ENCODE data around the gene HOXB9.

HOXB9 gene

GRCh38 chr17:48642059-48642842 lies 16.1 kb upstream of the HOXB9 start:
- POLR2A ChIA-PET: no interaction called here
- DNase-seq (ENCODE audit: extremely low spot score): no peak
- TF ChIP-seq SP1 (IDR thresholded peaks at IDR 0.05): no peak
- TF ChIP-seq ZNF384 (IDR thresholded peaks at IDR 0.05): no peak
- TF ChIP-seq SUZ12 (IDR thresholded peaks at IDR 0.05): no peak
- no peak for TF ChIP-seq LEF1 (IDR thresholded peaks at IDR 0.05; ENCODE audit: borderline replicate concordance)
- no peak for TF ChIP-seq TARDBP (IDR thresholded peaks at IDR 0.05)
- no peak for TF ChIP-seq CTBP1 (IDR thresholded peaks at IDR 0.05; ENCODE audit: borderline replicate concordance)
- TF ChIP-seq L3MBTL2 (conservative IDR thresholded peaks at IDR 0.05): no peak
- no peak for TF ChIP-seq HDGF (IDR thresholded peaks at IDR 0.05; ENCODE audit: borderline replicate concordance)
- no peak for TF ChIP-seq NFRKB (IDR thresholded peaks at IDR 0.05)
- CTCF ChIA-PET: no interaction called here

GRCh38 chr17:48641541-48642058 lies 15.4 kb upstream of the HOXB9 start:
- CTCF ChIA-PET: no interaction called here
- no peak for DNase-seq (ENCODE audit: extremely low spot score)
- TF ChIP-seq L3MBTL2 (conservative IDR thresholded peaks at IDR 0.05): no peak
- no peak for TF ChIP-seq ZNF384 (IDR thresholded peaks at IDR 0.05)
- no peak for TF ChIP-seq CTBP1 (IDR thresholded peaks at IDR 0.05; ENCODE audit: borderline replicate concordance)
- no peak for TF ChIP-seq FOXM1 (IDR thresholded peaks at IDR 0.05; ENCODE audit: borderline replicate concordance)
- no peak for TF ChIP-seq FOXK2 (IDR thresholded peaks at IDR 0.05)
- POLR2A ChIA-PET: interaction anchor here (2.3 kb wide), 1 partner anchor 16 kb away, joined by 17 read pairs; the partner anchor contains the start of gene HOXB9

- no peak for TF ChIP-seq PKNOX1 (IDR thresholded peaks at IDR 0.05)
- TF ChIP-seq ELF4 (IDR thresholded peaks at IDR 0.05): no peak
- TF ChIP-seq L3MBTL2 (conservative IDR thresholded peaks at IDR 0.05): no peak
- no peak for TF ChIP-seq SP1 (IDR thresholded peaks at IDR 0.05)
- TF ChIP-seq FOXA1 (IDR thresholded peaks at IDR 0.05): no peak
- no peak for TF ChIP-seq NFRKB (IDR thresholded peaks at IDR 0.05)
- CTCF ChIA-PET: interaction anchor here (0.7 kb wide), 1 partner anchor 360 kb away, joined by 3 read pairs; no protein-coding TSS in a partner anchor
- DNase-seq (ENCODE audit: extremely low spot score): no peak
- POLR2A ChIA-PET: interaction anchor here (2.3 kb wide), 1 partner anchor 15 kb away, joined by 17 read pairs; the partner anchor contains the start of gene HOXB9
Observed at GRCh38 chr17:48640858-48641180, 14.7 kb upstream of the HOXB9 start.

GRCh38 chr17:48639982-48640857 lies 14.1 kb upstream of the HOXB9 start:
- CTCF ChIA-PET: interaction anchor here (0.6 to 0.7 kb wide), 2 partner anchors 39 to 360 kb away, joined by 3 read pairs; no protein-coding TSS in a partner anchor
- POLR2A ChIA-PET: interaction anchor here (2.3 kb wide), 1 partner anchor 15 kb away, joined by 17 read pairs; the partner anchor contains the start of gene HOXB9
- TF ChIP-seq FOXK2 (IDR thresholded peaks at IDR 0.05) (no peak), SUZ12 (IDR thresholded peaks at IDR 0.05) (no peak), BHLHE40 (IDR thresholded peaks at IDR 0.05; ENCODE audit: borderline replicate concordance) (no peak), TARDBP (IDR thresholded peaks at IDR 0.05) (no peak), CTBP1 (IDR thresholded peaks at IDR 0.05; ENCODE audit: borderline replicate concordance) (no peak), ELF4 (IDR thresholded peaks at IDR 0.05) (no peak), SP1 (IDR thresholded peaks at IDR 0.05) (no peak), FOXA1 (IDR thresholded peaks at IDR 0.05) (no peak), NFRKB (IDR thresholded peaks at IDR 0.05) (no peak), ZNF384 (IDR thresholded peaks at IDR 0.05) (no peak), L3MBTL2 (conservative IDR thresholded peaks at IDR 0.05) (no peak), PKNOX1 (IDR thresholded peaks at IDR 0.05) (no peak), LEF1 (IDR thresholded peaks at IDR 0.05; ENCODE audit: borderline replicate concordance) (no peak), HDGF (IDR thresholded peaks at IDR 0.05; ENCODE audit: borderline replicate concordance) (no peak), ARNT (IDR thresholded peaks at IDR 0.05) (no peak), FOXM1 (IDR thresholded peaks at IDR 0.05; ENCODE audit: borderline replicate concordance) (no peak)
- no peak for DNase-seq (ENCODE audit: extremely low spot score)

- POLR2A ChIA-PET: interaction anchor here (2.3 kb wide), 1 partner anchor 13 kb away, joined by 17 read pairs; the partner anchor contains the start of gene HOXB9
- DNase-seq (ENCODE audit: extremely low spot score): no peak
- CTCF ChIA-PET: no interaction called here
- TF ChIP-seq L3MBTL2 (conservative IDR thresholded peaks at IDR 0.05) (no peak), TARDBP (IDR thresholded peaks at IDR 0.05) (no peak), BHLHE40 (IDR thresholded peaks at IDR 0.05; ENCODE audit: borderline replicate concordance) (no peak), CTBP1 (IDR thresholded peaks at IDR 0.05; ENCODE audit: borderline replicate concordance) (no peak), FOXA1 (IDR thresholded peaks at IDR 0.05) (no peak), HDGF (IDR thresholded peaks at IDR 0.05; ENCODE audit: borderline replicate concordance) (no peak), NFRKB (IDR thresholded peaks at IDR 0.05) (no peak), FOXK2 (IDR thresholded peaks at IDR 0.05) (no peak)
Observed at GRCh38 chr17:48639136-48639535, 13.0 kb upstream of the HOXB9 start.
